Tibial nerve (tissue), 3 donors: Measurements from ENCODE around the gene CDC25A.

ENCODE experiments used
- CTCF ChIP-seq, 5 experiments: fragments of 200-600 bp in 3 of 5; fragments of 450-650 bp in 2 of 5; sonication (generic) in 3 of 5; IDR thresholded peaks; one replicate each; pipeline ENCODE4 v1.5.1; 2016 to 2019; ENCODE audit warnings: antibody characterized with exemption in 5 of 5, mild to moderate bottlenecking in 3 of 5, moderate library complexity in 2 of 5
- POLR2A ChIP-seq, 2 donors: fragments of 450-650 bp; IDR thresholded peaks; one replicate each; pipeline ENCODE4 v1.6.1; 2017; ENCODE audit warnings: antibody characterized with exemption in 2 of 2, mild to moderate bottlenecking in 2 of 2, moderate library complexity in 2 of 2

- TF ChIP-seq CTCF (IDR thresholded peaks at IDR 0.05) = no peak
- TF ChIP-seq POLR2A (IDR thresholded peaks at IDR 0.05) = no peak
Measured at GRCh38 chr3:48107227-48107626, 81.0 kb downstream of the CDC25A start.
